Natural killer cell (primary cell): ENCODE results near the gene CACNG7. TPM values are rescaled to one million over a fixed set of nuclear protein-coding genes. Genes with fewer than 3 reads are reported as not detected.
A peak's percentile ranks its signal among the peaks of the same experiment; 100 is the strongest.
"Not testable (repeated sequence)": the region's sequence is repeated elsewhere in the genome, so short reads cannot be mapped to it uniquely, and the experiment has no call there.

Experiments used
- ATAC-seq, 3 donors: fragments of 150-1000 bp in 2 of 3; fragments of 200-7000 bp in 1 of 3; cut with Tn5 transposase; 1 replicate in 1 of 3; 2 replicates in 2 of 3; pipeline ENCODE4 v1.10.0; 2021; ENCODE audit warnings: mild to moderate bottlenecking in 2 of 3, moderate library complexity in 2 of 3
- DNase-seq, 2 donors: peaks; one replicate each; pipeline versions ENCODE4 v3.0.0 to v3.0.0-alpha.2; 2013 to 2021; ENCODE audit warnings: mixed read lengths in 1 of 2
- H3K27ac ChIP-seq: one replicate; pipeline ENCODE4 v1.5.1; 2013; ENCODE audit warnings: mild to moderate bottlenecking, low read length
- H3K27me3 ChIP-seq: one replicate; pipeline ENCODE4 v1.6.1; 2013; ENCODE audit warnings: low read length; ENCODE audit not compliant: control insufficient read depth, insufficient read depth
- H3K36me3 ChIP-seq: one replicate; pipeline ENCODE4 v1.6.1; 2013; ENCODE audit warnings: low read length; ENCODE audit not compliant: control insufficient read depth, insufficient read depth
- H3K4me1 ChIP-seq: one replicate; pipeline ENCODE4 v1.6.1; 2013; ENCODE audit warnings: low read length; ENCODE audit not compliant: control insufficient read depth, insufficient read depth
- H3K4me3 ChIP-seq: one replicate; pipeline ENCODE4 v1.5.1; 2013; ENCODE audit warnings: low read length
- H3K9me3 ChIP-seq: one replicate; pipeline ENCODE4 v1.6.1; 2013; ENCODE audit warnings: low read length; ENCODE audit not compliant: control insufficient read depth, insufficient read depth
- H3K27ac Mint-ChIP-seq, 2 donors: one replicate each; pipeline ENCODE4 v1.8.0; 2022; ENCODE audit warnings: mild to moderate bottlenecking in 2 of 2, mixed read lengths in 2 of 2, moderate library complexity in 1 of 2
- H3K27me3 Mint-ChIP-seq, 2 donors: one replicate each; pipeline ENCODE4 v1.8.0; 2022; ENCODE audit warnings: low read depth in 2 of 2, mixed read lengths in 2 of 2
- H3K36me3 Mint-ChIP-seq: one replicate; pipeline ENCODE4 v1.8.0; 2022; ENCODE audit warnings: mixed read lengths
- H3K4me1 Mint-ChIP-seq, 2 donors: one replicate each; pipeline ENCODE4 v1.8.0; 2022; ENCODE audit warnings: mixed read lengths in 2 of 2
- H3K4me3 Mint-ChIP-seq: one replicate; pipeline ENCODE4 v1.8.0; 2022; ENCODE audit warnings: mild to moderate bottlenecking, moderate library complexity, mixed read lengths
- H3K9me3 Mint-ChIP-seq, 2 donors: one replicate each; pipeline ENCODE4 v1.8.0; 2022; ENCODE audit warnings: mixed read lengths in 2 of 2
- WGBS: methylation state at CpG from one replicate; pipeline ENCODE4 v1.1.7; 2013; ENCODE audit warnings: missing lambda C conversion rate; ENCODE audit not compliant: insufficient coverage; 5-methylcytosine and 5-hydroxymethylcytosine counted together
- intact Hi-C: fragments of 100-400 bp; cut with micrococcal nuclease; formaldehyde crosslinking; loops from one replicate; pipeline ENCODE4 v1.14.2; 2022
- total RNA-seq, 4 donors: library from RNA; stranded (reverse); fragments of 120-200 nt in 1 of 4; gene quantifications; one replicate each; pipeline versions ENCODE4 v1.2.3 to v1.2.4, GENCODE V29; 2013 to 2022
- TF ChIP-seq, protein P1 (sequence below): fragments of 200-600 bp; IDR thresholded peaks from one replicate; pipeline ENCODE4 v1.8.0; 2022; ENCODE audit warnings: antibody characterized with exemption

Gene CACNG7
- total RNA-seq, 3 donors from 2014 or later (not counting 1 experiment from before 2014, with no cell fraction given), result not detected

DNA sequence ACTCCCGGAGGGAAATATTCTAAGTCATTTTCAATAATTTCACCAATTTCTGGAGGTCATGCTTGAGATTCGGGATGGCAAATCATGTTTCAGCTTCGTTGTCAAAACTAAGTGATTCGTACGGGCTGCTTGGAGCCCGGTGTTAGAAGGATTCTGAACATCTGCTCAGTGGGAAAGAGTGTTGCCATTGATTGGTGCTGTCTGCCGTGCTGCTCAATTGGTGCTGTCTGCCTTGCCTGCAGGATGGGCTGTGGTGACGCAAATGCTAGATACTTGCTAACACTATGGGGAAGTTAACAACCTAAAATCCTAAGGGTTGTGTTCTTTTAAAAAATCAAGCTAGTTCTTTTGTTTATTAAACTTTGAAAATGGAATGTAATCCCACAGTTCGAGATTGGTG is 36.4 kb downstream of the CACNG7 start:
- Histone ChIP-seq H3K4me1 (no peaks in the 10 kb centered on the region), H3K36me3 (no peaks in the 10 kb centered on the region), H3K9me3 (peaks cover 2% of the 10 kb centered on the region), H3K27ac (no peak overlapping the region), H3K4me3 (no peak overlapping the region), H3K27me3 (peaks cover 19% of the 10 kb centered on the region)
- H3K9me3 Mint-ChIP-seq, result peaks cover 0 to 3% of the 10 kb centered on the region in 2 donors
- H3K27me3 Mint-ChIP-seq, result peaks cover 34 to 40% of the 10 kb centered on the region in 2 donors
- 63% methylated on average over 8 of the region's 9 CpGs for WGBS
- no peak overlapping the region for H3K4me3 Mint-ChIP-seq
- intact Hi-C loops, result no loop called here
- peaks cover 0 to 9% of the 10 kb centered on the region in 2 donors for H3K4me1 Mint-ChIP-seq
- TF ChIP-seq, protein P1, sequence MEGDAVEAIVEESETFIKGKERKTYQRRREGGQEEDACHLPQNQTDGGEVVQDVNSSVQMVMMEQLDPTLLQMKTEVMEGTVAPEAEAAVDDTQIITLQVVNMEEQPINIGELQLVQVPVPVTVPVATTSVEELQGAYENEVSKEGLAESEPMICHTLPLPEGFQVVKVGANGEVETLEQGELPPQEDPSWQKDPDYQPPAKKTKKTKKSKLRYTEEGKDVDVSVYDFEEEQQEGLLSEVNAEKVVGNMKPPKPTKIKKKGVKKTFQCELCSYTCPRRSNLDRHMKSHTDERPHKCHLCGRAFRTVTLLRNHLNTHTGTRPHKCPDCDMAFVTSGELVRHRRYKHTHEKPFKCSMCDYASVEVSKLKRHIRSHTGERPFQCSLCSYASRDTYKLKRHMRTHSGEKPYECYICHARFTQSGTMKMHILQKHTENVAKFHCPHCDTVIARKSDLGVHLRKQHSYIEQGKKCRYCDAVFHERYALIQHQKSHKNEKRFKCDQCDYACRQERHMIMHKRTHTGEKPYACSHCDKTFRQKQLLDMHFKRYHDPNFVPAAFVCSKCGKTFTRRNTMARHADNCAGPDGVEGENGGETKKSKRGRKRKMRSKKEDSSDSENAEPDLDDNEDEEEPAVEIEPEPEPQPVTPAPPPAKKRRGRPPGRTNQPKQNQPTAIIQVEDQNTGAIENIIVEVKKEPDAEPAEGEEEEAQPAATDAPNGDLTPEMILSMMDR, result no peak
- ATAC-seq (no peak), DNase-seq (no peak)
- no peaks in the 10 kb centered on the region for H3K36me3 Mint-ChIP-seq
- H3K27ac Mint-ChIP-seq, result no peak overlapping the region

DNA sequence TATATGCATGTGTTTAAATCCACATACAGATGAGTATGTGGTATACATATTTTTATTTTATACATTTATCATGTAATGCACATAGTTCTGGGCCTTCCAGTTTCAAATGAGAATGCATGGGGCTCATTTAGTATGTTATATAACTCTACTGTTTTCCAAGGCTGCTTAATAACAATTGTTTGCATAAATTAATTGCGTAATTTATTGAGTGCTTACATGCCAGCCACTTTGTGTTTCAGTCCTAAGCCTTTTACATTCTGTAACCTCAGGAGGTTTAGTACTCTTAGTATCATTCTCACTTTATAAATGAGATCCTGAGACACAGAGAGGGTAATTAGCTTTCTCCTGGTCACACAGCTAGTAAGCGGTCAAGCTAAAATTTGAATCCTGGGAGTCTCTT is 36.9 kb downstream of the CACNG7 start:
- no peaks in the 10 kb centered on the region for H3K36me3 ChIP-seq
- H3K27ac Mint-ChIP-seq, result no peak overlapping the region
- intact Hi-C loops, result no loop called here
- H3K4me3 ChIP-seq, result no peak overlapping the region
- H3K9me3 ChIP-seq, result peaks cover 2% of the 10 kb centered on the region
- H3K4me1 Mint-ChIP-seq, result peaks cover 0 to 9% of the 10 kb centered on the region in 2 donors
- DNase-seq, result no peak
- no peaks in the 10 kb centered on the region for H3K36me3 Mint-ChIP-seq
- H3K27ac ChIP-seq, result no peak overlapping the region
- 94% methylated on average over 2 of the region's 2 CpGs for WGBS
- H3K9me3 Mint-ChIP-seq, result peaks cover 0 to 3% of the 10 kb centered on the region in 2 donors
- peaks cover 19% of the 10 kb centered on the region for H3K27me3 ChIP-seq
- H3K4me1 ChIP-seq, result no peaks in the 10 kb centered on the region
- H3K27me3 Mint-ChIP-seq, result peaks cover 29 to 37% of the 10 kb centered on the region in 2 donors
- TF ChIP-seq, protein P1, result no peak
- ATAC-seq, result no peak
- H3K4me3 Mint-ChIP-seq, result no peak overlapping the region

DNA sequence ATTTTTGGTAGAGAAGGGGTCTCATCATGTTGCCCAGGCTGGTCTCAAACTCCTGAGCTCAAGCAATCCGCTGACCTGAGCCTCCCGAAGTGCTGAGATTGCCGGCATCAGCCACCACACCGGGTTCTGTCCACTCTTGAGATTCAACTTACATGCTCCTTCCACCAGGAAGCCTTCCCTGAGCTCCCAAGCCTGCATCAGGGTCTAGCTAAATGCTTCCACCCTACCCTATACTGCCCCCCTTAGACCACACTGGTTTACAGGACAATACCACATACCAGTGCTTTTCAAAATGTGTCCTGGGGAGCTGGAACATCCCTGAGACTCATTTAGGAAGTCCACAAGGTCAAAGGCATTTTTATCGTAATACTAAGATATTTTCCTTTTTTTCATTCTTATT is 38.5 kb downstream of the CACNG7 start:
- intact Hi-C loops, result no loop called here
- H3K36me3 Mint-ChIP-seq, result no peaks in the 10 kb centered on the region
- Histone ChIP-seq H3K36me3 (no peaks in the 10 kb centered on the region), H3K4me1 (no peaks in the 10 kb centered on the region), H3K27ac (no peak overlapping the region), H3K9me3 (peaks cover under 1% of the 10 kb centered on the region), H3K4me3 (no peak overlapping the region), H3K27me3 (peaks cover 8% of the 10 kb centered on the region)
- 73% methylated on average over 4 of the region's 5 CpGs for WGBS
- TF ChIP-seq, protein P1, result no peak
- H3K4me1 Mint-ChIP-seq, result peaks cover 0 to 6% of the 10 kb centered on the region in 2 donors
- H3K27me3 Mint-ChIP-seq, result peaks cover 30 to 32% of the 10 kb centered on the region in 2 donors
- ATAC-seq (no peak), DNase-seq (peak in 1 of 2 donors; percentile 16)
- peaks cover 0 to 3% of the 10 kb centered on the region in 2 donors for H3K9me3 Mint-ChIP-seq
- H3K4me3 Mint-ChIP-seq, result no peak overlapping the region
- no peak overlapping the region for H3K27ac Mint-ChIP-seq

DNA sequence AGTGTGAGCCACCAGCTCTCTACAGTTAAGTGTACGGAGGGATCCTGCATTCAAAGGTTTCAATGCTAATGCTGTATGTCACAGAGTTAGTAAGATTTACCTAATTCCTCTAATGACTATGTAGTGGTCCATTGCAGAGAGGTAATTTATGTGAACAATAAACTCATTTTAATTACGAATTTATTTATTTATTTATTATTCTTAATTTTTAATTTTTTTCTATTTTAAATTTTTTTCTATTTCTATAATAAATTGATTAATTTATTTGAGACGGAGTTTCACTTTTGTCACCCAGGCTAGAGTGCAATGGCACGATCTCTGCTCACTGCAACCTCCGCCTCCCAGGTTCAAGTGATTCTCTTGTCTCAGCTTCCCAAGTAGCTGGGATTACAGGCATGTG is 39.5 kb downstream of the CACNG7 start:
- H3K36me3 Mint-ChIP-seq, ATAC-seq, H3K27ac Mint-ChIP-seq, H3K9me3 ChIP-seq, H3K36me3 ChIP-seq, intact Hi-C loops, H3K9me3 Mint-ChIP-seq, H3K27ac ChIP-seq, H3K4me1 ChIP-seq, DNase-seq, H3K4me1 Mint-ChIP-seq, H3K4me3 ChIP-seq, H3K27me3 ChIP-seq, H3K4me3 Mint-ChIP-seq: not testable (repeated sequence)
- H3K27me3 Mint-ChIP-seq, result peaks cover 25 to 30% of the 10 kb centered on the region in 2 donors
- WGBS, result 85% methylated on average over 4 of the region's 5 CpGs
